ENCODE results near the gene UQCRC1.

Gene UQCRC1

GRCh38 chr3:48598323-48599076 lies 10.9 kb downstream of the UQCRC1 start:
- DNase-seq (ENCODE audit: low spot score): no peak

GRCh38 chr3:48597408-48597800 lies 12.0 kb downstream of the UQCRC1 start:
- no peak for DNase-seq (ENCODE audit: low spot score)

GRCh38 chr3:48596676-48597407 lies 12.6 kb downstream of the UQCRC1 start:
- DNase-seq (ENCODE audit: low spot score): no peak

- DNase-seq (ENCODE audit: low spot score): no peak
Measured at GRCh38 chr3:48596157-48596556, 13.3 kb downstream of the UQCRC1 start.

GRCh38 chr3:48595526-48596121 lies 13.8 kb downstream of the UQCRC1 start:
- no peak for DNase-seq (ENCODE audit: low spot score)

GRCh38 chr3:48595075-48595525 lies 14.3 kb downstream of the UQCRC1 start, which contains the start of gene COL7A1:
COL7A1 (minus strand) TSS chr3:48595329; CDS start chr3:48595159, 170 bp downstream.
- DNase-seq (ENCODE audit: low spot score): no peak

GRCh38 chr3:48594417-48595049 lies 14.9 kb downstream of the UQCRC1 start:
- no peak for DNase-seq (ENCODE audit: low spot score)

- no peak for DNase-seq (ENCODE audit: low spot score)
Measured at GRCh38 chr3:48593337-48593736, 16.1 kb downstream of the UQCRC1 start.

GRCh38 chr3:48592519-48593087 lies 16.8 kb downstream of the UQCRC1 start:
- DNase-seq (ENCODE audit: low spot score): no peak

GRCh38 chr3:48591886-48592518 lies 17.4 kb downstream of the UQCRC1 start:
- DNase-seq (ENCODE audit: low spot score): no peak

GRCh38 chr3:48591436-48591835 lies 18.0 kb downstream of the UQCRC1 start:
- DNase-seq (ENCODE audit: low spot score): no peak

GRCh38 chr3:48588230-48588629 lies 21.2 kb downstream of the UQCRC1 start:
- no peak for DNase-seq (ENCODE audit: low spot score)

- no peak for DNase-seq (ENCODE audit: low spot score)
Measured at GRCh38 chr3:48587686-48588085, 21.8 kb downstream of the UQCRC1 start.

GRCh38 chr3:48585411-48585810 lies 24.0 kb downstream of the UQCRC1 start:
- no peak for DNase-seq (ENCODE audit: low spot score)

GRCh38 chr3:48584836-48585235 lies 24.6 kb downstream of the UQCRC1 start:
- no peak for DNase-seq (ENCODE audit: low spot score)

- no peak for DNase-seq (ENCODE audit: low spot score)
Measured at GRCh38 chr3:48581621-48582481, 27.6 kb downstream of the UQCRC1 start.

- no peak for DNase-seq (ENCODE audit: low spot score)
Measured at GRCh38 chr3:48576647-48577046, 32.8 kb downstream of the UQCRC1 start.

- DNase-seq (ENCODE audit: low spot score): no peak
Measured at GRCh38 chr3:48575366-48575765, 34.1 kb downstream of the UQCRC1 start.

GRCh38 chr3:48573973-48574585 lies 35.4 kb downstream of the UQCRC1 start:
- DNase-seq (ENCODE audit: low spot score): no peak

- DNase-seq (ENCODE audit: low spot score): no peak
Measured at GRCh38 chr3:48572517-48572916, 36.9 kb downstream of the UQCRC1 start.
